CD4-positive, alpha-beta T cell treated with Interleukin-21 for 1 hour (primary cell): ENCODE data around the gene DAAM1.

Experiments
- DNase-seq: peaks from one replicate; pipeline ENCODE4 v3.0.0-alpha.2; 2020

Gene DAAM1

GRCh38 chr14:59317346-59317745 is 128.9 kb downstream of the DAAM1 start:
- DNase-seq = no peak

DNA sequence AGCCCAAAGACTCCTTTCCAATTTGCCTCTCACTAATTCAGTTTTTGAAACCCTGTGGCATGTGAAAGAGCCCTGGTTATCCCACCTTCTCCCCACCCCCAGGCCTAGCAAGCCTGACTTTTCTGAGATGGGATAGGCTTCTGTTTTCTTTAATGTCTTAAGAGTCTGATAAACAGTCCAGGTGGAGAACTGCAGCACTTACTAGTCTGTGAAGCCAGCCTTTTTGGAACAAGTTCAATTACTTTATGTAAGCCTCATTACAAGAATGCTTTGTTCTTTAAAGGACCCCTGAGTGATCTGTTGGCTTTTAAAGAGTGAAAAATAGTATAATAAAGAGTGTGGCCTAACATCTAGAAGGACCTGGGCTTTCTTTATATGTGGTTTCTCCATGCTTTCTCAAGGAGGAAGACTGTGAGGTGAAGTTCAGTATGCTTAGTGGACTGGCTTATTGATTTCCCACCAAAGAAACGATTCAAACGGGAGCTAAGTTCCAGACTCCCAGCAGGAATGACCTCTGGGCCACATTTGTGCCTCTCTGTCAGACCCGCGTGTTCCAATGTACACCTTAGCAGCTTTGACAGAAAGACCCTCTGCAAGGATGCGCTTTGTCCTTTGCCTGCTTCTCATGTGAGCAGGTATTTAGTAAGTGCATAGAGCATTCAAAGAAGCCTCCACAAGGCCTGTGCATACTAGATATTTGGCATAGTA is 129.5 kb downstream of the DAAM1 start:
- DNase-seq = no peak

- DNase-seq = no peak
Measured at GRCh38 chr14:59318908-59319307, 130.4 kb downstream of the DAAM1 start.

- DNase-seq = no peak
Measured at GRCh38 chr14:59320361-59320760, 131.9 kb downstream of the DAAM1 start.

- no peak for DNase-seq
Measured at GRCh38 chr14:59320763-59321625, 132.5 kb downstream of the DAAM1 start.

DNA sequence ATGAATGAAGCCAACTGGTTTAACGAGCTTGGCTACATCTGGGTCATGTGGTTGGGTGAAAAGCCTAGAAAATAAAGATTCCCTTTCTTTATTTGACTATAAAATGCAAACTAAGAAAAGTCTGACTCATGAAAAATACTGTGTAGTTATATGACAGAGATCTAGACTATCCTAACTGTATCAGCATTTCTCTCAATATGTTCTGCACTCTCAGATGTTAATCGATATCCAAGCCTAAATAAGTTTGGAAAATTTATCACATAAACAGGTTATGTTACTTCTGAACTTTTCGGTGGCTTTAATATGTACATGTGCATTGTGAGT is 133.1 kb downstream of the DAAM1 start:
- DNase-seq = no peak

DNA sequence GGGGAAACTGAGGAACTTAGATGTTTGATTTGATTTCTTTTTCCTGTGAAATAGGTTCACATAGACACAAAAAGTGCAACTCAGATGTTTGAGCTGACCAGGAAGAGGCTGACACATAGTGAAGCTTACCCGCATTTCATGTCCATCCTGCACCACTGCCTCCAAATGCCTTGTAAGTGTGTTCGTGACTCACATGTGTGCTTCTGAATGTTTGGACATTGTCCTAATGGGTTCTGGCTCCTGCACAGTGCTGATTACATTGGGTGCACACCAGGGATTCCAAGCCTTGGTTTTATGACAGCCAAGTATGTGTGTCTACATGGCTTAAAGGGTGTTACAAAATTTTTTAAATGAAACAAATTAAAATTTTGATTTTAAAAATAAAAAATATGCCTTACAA is 137.4 kb downstream of the DAAM1 start:
- DNase-seq = no peak

- DNase-seq = no peak
Measured at GRCh38 chr14:59328454-59328853, 140.0 kb downstream of the DAAM1 start.

DNA sequence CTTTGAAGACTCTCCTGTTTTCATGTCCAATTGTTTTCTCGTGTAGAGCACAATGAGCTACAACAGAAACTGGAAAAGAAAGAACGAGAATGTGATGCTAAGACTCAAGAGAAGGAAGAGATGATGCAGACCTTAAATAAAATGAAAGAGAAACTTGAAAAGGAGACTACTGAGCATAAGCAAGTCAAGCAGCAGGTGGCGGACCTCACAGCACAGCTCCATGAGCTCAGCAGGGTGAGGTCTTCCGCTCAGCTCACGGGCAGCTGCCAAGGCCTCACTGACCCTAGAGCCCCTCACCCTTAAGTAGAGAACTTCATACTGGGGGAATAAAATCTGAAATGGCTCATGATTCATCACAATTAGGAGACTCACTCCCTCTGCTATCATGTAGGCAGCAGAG is 142.0 kb downstream of the DAAM1 start:
- no peak for DNase-seq

GRCh38 chr14:59331217-59331616 is 142.8 kb downstream of the DAAM1 start:
- DNase-seq = no peak

- no peak for DNase-seq
Measured at GRCh38 chr14:59332727-59333126, 144.3 kb downstream of the DAAM1 start.

- DNase-seq = no peak
Measured at GRCh38 chr14:59333235-59333634, 144.8 kb downstream of the DAAM1 start.

DNA sequence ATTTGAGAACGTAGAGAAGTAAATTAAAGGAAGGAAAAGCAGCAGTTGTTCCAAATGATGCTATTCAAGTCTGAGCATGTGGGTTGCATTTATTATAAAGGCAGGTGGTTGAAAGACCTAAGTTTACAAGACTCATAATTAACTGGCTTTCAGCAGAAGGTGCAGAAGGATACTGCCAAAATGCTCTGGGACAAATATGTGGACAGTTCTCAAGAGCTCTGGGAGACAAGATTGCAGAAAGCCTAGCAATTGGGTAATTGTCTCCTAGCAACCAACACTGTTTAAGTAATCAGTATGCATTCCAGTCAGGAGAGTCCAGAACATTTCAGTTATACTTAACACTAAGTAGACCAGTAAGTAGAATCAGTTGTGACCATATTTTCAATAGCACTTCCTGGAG is 145.2 kb downstream of the DAAM1 start:
- no peak for DNase-seq

GRCh38 chr14:59334253-59334652 is 145.8 kb downstream of the DAAM1 start:
- DNase-seq = no peak

- no peak for DNase-seq
Measured at GRCh38 chr14:59336098-59336497, 147.6 kb downstream of the DAAM1 start.

DNA sequence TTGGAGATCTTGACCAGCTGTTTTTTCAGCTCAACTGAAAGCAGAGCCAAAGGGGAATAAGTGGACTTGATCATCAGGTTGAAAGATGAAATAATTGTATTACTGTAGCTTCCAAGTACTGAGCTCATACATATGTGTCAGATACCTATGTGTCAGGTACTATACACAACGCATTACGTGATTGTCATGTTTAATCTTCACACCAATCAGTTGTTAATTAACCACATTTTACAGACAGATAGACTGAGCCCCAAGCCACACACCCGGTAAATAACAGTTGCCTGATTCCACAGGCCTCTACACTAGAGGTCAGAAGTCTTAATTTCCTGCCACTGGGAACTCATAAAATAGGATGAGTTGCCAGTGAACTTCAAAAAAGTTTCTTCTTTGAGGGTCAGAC is 148.2 kb downstream of the DAAM1 start:
- DNase-seq = no peak

GRCh38 chr14:59337141-59337611 is 148.7 kb downstream of the DAAM1 start:
- DNase-seq = no peak

DNA sequence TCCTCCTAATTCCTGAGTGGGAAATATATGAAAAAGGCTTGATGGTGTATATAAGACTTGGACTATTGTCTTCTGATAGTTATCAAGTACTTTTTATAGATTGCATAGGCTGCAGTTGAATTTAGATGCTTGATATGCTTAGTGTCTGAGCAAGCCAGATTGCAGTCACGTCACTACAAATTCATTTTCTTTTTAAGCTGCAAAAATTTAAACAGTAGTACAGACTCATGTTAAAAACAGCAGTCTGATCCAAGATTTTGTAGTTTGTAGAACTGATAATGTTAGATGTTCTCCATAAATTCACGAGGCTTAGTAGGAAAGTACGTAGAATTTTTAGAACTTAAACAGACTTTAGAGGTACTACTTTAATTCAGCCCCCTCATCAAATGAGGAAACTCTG is 150.3 kb downstream of the DAAM1 start:
- no peak for DNase-seq

DNA sequence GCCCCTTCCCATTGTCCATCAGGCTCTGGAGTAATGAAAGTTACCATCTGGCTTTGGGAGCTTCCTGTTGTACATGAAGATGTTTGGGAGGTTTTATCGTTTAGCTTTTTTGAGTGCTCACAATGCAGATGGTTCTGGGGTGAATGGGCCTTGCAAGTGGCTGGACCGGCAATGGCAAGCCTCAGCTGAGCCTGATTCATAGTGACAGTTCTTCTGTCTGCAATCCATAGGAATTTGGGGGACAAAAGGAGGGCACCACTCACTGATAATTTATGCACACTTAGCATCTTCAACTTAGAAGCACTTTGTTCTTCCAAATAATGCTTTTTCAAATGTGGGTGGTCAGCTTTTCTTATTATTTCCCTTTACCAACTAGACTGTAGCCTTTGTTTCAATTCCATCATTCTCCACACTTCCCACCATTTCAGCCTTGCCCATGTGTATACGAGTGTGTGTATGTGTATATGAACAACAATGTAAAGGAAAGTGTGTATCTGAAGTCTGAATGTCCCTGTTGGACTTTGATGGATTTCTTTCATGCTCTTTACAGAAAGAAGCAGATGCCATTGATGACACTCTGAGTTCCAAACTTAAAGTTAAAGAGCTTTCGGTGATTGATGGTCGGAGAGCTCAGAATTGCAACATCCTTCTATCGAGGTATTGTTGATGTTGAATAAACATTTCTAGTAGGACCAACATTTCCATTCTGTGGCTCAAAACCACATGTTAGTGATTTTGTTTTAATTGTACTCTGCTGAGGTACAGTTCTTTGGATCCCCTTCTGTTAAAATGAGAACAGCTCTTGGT is 151.3 kb downstream of the DAAM1 start:
- DNase-seq = no peak

DNA sequence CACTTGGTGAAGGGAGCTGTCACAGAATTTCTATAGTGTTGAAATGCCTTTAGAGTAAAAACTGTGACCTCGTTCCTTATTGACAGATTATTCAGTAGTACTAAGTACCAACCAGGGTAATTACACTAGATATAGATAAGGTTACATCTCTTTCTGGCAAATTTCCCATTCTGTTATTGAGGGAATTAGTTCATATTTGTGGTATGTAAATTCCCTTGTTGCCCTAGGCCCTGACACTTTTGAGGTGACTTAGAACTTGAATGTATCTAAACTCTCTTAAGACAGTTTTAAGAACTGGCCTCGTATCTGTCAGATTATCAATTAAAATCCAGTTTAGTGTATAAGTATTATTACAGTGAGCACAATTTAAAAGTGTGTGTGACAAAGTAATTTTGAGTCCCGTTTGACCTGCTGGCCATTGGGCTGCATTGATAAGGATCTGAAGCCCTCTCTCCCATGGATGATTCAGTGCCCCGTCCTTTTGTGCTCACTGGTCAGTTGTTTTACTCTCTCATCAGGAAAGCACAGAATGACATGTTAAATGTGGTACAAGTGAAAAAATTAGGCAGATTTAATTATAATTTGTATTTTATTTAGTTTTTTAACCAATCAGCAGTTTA is 153.5 kb downstream of the DAAM1 start:
- no peak for DNase-seq

DNA sequence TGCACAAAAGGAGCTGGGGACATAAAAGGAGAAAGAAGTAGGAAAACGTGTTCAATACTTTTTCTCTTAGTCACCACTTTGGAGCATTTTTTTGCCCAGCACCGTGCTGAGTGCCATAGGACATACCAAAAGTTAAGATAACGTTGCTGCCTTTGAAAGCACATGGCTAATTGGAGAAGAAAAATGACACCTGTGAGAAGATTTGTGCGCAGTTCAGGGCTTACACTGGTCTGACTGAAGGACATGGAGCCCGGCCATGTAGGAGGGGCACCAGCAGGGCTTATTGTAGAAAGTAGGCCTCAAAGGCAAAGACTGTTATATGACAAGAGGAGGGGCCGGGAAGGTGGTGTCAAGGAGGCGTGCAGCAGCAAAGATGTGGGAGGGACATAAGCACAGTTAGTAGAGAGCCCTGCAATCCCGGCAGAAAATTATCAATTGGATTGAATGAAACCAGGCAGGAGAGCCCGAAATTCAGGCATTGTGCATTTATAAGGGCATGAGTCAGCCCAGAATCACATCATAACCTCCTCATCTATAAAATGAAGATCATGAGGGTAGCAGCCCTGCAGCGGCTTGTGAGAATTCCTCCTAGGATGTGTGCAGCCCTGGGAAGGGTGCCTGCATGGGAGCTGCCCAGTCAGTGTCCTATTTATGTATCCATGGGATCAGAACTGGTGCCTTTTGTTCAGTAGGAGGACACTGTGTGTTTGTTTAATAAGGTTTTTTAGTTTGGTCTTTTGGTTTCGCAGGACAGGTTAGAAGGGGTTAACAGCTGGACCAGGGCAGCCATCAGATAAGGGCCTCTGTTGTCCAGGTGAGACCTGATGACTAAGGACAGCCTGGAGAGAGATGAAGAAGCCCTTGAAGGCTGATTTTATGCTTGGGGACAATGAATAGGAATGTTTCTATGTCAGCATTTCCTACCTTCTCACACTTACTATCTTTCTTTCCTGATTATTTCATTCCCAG is 154.3 kb downstream of the DAAM1 start:
- DNase-seq = no peak

GRCh38 chr14:59343585-59343984 is 155.1 kb downstream of the DAAM1 start:
- no peak for DNase-seq
